Tibial nerve (tissue), 4 donors: ENCODE data around the gene HTR1E.
A peak's percentile ranks its signal among the peaks of the same experiment; 100 is the strongest.

Experiments used
- EP300 ChIP-seq, 2 donors: sonication (generic); formaldehyde crosslinking; IDR thresholded peaks; one replicate each; pipeline ENCODE4 v1.6.1; 2017; ENCODE audit warnings: antibody characterized with exemption in 2 of 2, mild to moderate bottlenecking in 1 of 2
- POLR2A ChIP-seq, 2 donors: fragments of 450-650 bp; IDR thresholded peaks; one replicate each; pipeline ENCODE4 v1.6.1; 2017; ENCODE audit warnings: antibody characterized with exemption in 2 of 2, mild to moderate bottlenecking in 2 of 2, moderate library complexity in 2 of 2
- TF ChIP-seq, protein P1 (sequence below), 5 experiments: fragments of 200-600 bp in 3 of 5; fragments of 450-650 bp in 2 of 5; sonication (generic) in 3 of 5; IDR thresholded peaks; one replicate each; pipeline ENCODE4 v1.5.1; 2016 to 2019; ENCODE audit warnings: antibody characterized with exemption in 5 of 5, mild to moderate bottlenecking in 3 of 5, moderate library complexity in 2 of 5

DNA sequence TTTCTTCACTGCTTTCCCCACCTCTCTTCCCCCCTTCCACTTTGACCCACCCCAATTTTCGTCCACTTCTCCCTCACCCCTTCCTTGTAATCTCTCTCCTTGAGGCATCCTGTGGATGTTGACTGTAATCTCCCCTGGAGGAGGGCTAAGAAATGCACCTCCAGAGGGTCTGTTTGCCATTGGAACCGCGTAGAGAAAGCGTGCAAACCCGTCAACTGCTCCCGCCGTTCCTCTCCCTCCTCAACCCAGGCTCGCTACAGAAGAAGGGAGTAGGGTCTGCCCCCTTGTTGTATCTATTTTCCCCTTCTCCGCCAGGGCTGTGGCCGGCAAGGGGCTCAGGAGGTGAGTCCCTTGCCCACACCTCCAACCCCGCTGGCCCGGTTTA, 502 bp upstream of the HTR1E start:
- TF ChIP-seq, protein P1, sequence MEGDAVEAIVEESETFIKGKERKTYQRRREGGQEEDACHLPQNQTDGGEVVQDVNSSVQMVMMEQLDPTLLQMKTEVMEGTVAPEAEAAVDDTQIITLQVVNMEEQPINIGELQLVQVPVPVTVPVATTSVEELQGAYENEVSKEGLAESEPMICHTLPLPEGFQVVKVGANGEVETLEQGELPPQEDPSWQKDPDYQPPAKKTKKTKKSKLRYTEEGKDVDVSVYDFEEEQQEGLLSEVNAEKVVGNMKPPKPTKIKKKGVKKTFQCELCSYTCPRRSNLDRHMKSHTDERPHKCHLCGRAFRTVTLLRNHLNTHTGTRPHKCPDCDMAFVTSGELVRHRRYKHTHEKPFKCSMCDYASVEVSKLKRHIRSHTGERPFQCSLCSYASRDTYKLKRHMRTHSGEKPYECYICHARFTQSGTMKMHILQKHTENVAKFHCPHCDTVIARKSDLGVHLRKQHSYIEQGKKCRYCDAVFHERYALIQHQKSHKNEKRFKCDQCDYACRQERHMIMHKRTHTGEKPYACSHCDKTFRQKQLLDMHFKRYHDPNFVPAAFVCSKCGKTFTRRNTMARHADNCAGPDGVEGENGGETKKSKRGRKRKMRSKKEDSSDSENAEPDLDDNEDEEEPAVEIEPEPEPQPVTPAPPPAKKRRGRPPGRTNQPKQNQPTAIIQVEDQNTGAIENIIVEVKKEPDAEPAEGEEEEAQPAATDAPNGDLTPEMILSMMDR (IDR thresholded peaks at IDR 0.05): peak in 1 of 5 experiments; percentile 46
- no peak for TF ChIP-seq POLR2A (IDR thresholded peaks at IDR 0.05)
- no peak for TF ChIP-seq EP300 (IDR thresholded peaks at IDR 0.05)
